ENCODE data around the gene ZNF446.

Gene ZNF446

GRCh38 chr19:58515259-58515658 is 39.1 kb downstream of the ZNF446 start:
- H3F3A ChIP-seq (ENCODE audit: insufficient read depth, low read length): no peaks in the 10 kb centered on the region
- no peaks in the 10 kb centered on the region for H3K9me3 ChIP-seq (ENCODE audit: low read length)
- H3K9ac ChIP-seq (ENCODE audit: low read length): peak overlapping the region; percentile 42
- H3K4me3 ChIP-seq (ENCODE audit: low read depth, low read length, poor library complexity, severe bottlenecking): peak overlapping the region; percentile 89
- H3K9me2 ChIP-seq (ENCODE audit: low read depth, low read length): no peaks in the 10 kb centered on the region
- TF ChIP-seq EZH2 (IDR thresholded peaks at IDR 0.05; ENCODE audit: borderline replicate concordance, low read length) (no peak), CTCF (IDR thresholded peaks at IDR 0.05; ENCODE audit: low read length) (no peak)
- H3K27me3 ChIP-seq (ENCODE audit: insufficient read depth, low read length): no peaks in the 10 kb centered on the region
- H3K36me3 ChIP-seq (ENCODE audit: insufficient read depth, low read length): peaks cover 9% of the 10 kb centered on the region; the same call in 1 of the 2 replicates
- peaks cover 5% of the 10 kb centered on the region; the same call in 1 of the 2 replicates for H3K79me2 ChIP-seq (ENCODE audit: insufficient read depth, low read length)
- H3K4me1 ChIP-seq (ENCODE audit: insufficient read depth, low read length, severe bottlenecking): peaks cover 46% of the 10 kb centered on the region
- H3K27ac ChIP-seq (ENCODE audit: low read depth, low read length, poor library complexity, severe bottlenecking): peak overlapping the region; percentile 74
- no peak overlapping the region for H2AFZ ChIP-seq (ENCODE audit: low read length)
- H4K20me1 ChIP-seq (ENCODE audit: insufficient read depth, low read length): no peaks in the 10 kb centered on the region
- H3K4me2 ChIP-seq (ENCODE audit: low read length): peak overlapping the region; percentile 87

DNA sequence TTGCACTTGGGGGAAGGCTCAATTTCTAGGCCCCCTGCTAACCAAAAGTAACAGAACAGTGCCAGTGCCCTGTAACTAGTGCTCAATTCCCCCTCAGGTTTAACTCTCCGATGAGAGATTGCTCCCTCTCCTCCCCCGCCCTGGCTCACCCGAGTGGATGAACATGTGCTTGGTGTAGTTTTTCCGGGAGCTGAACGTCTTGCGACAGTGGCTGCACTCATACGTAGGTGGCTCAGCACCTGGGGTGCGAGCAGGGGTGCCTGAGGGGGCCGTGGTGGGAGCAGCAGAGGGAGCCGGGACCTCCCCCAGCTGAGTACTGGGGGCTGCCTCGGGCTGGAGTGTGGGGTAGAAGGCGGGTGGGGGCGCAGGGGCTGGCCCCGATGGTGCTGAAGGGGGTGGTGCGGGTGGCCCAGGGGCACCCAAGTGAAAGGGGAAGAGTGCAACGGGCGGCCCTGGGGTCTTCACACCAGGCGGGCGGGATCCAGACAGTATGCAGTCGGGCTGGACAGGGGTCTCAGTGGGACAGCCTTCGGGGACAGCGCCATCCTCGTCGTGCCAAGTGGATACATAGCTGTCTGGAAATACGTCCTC is 40.2 kb downstream of the ZNF446 start:
- no peaks in the 10 kb centered on the region for H3F3A ChIP-seq (ENCODE audit: insufficient read depth, low read length)
- no peak overlapping the region for H2AFZ ChIP-seq (ENCODE audit: low read length)
- H3K4me2 ChIP-seq (ENCODE audit: low read length): peak overlapping the region; percentile 87
- H3K79me2 ChIP-seq (ENCODE audit: insufficient read depth, low read length): peaks cover 5% of the 10 kb centered on the region; the same call in 1 of the 2 replicates
- no peaks in the 10 kb centered on the region for H4K20me1 ChIP-seq (ENCODE audit: insufficient read depth, low read length)
- H3K4me3 ChIP-seq (ENCODE audit: low read depth, low read length, poor library complexity, severe bottlenecking): peak overlapping the region; percentile 89
- no peak for TF ChIP-seq CTCF (IDR thresholded peaks at IDR 0.05; ENCODE audit: low read length)
- no peak for TF ChIP-seq EZH2 (IDR thresholded peaks at IDR 0.05; ENCODE audit: borderline replicate concordance, low read length)
- H3K9ac ChIP-seq (ENCODE audit: low read length): peak overlapping the region; percentile 42; the same call in 1 of the 2 replicates
- peaks cover 9% of the 10 kb centered on the region; the same call in 1 of the 2 replicates for H3K36me3 ChIP-seq (ENCODE audit: insufficient read depth, low read length)
- peak overlapping the region; percentile 74 for H3K27ac ChIP-seq (ENCODE audit: low read depth, low read length, poor library complexity, severe bottlenecking)
- H3K9me3 ChIP-seq (ENCODE audit: low read length): no peaks in the 10 kb centered on the region
- H3K9me2 ChIP-seq (ENCODE audit: low read depth, low read length): no peaks in the 10 kb centered on the region
- H3K27me3 ChIP-seq (ENCODE audit: insufficient read depth, low read length): no peaks in the 10 kb centered on the region
- H3K4me1 ChIP-seq (ENCODE audit: insufficient read depth, low read length, severe bottlenecking): peaks cover 53% of the 10 kb centered on the region

DNA sequence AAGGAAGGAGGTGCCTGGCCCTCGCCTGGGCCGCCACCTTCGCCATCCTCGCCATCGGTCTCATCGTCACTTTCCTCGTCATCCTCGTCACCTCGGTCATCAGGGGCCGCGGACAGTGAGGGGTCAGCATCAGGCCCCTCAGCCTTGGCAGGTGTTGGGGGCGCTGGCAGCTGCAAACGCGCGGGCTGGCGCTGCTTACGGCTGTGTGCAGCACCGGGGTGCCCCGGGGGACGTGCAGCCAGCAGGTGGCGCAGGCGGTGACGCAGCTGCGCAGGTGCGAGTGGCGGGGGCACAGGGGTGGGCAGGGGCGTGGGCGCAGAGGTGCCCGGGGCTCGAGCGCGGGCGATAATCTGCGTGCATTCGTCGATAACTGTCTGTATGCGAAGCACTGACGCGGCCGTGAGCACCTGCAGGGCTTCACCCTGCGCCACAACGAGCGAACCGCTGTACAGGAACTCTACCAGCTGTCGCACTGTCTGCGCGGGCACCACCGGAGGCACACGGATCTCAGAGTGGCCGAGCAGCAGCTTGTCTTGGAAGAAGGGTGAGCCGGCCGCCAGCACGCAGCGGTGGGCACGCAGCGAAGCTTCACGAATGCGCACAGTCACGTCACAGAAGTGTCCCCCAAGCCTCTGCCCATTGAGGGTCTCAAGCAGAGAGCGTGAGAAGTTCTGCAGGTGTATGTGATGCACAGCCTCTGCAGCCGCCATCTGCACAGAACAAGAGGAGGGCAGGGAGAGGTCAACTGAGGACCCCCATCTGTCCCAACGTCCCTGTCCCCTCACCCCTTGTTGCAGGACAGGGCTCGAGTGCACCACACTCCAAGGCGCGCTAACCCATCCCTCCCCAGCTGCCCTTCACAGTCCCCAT is 41.0 kb downstream of the ZNF446 start:
- Histone ChIP-seq H3K27ac (ENCODE audit: low read depth, low read length, poor library complexity, severe bottlenecking) (no peak overlapping the region), H4K20me1 (ENCODE audit: insufficient read depth, low read length) (no peaks in the 10 kb centered on the region), H3K27me3 (ENCODE audit: insufficient read depth, low read length) (no peaks in the 10 kb centered on the region), H3K36me3 (ENCODE audit: insufficient read depth, low read length) (peaks cover 9% of the 10 kb centered on the region; the same call in 1 of the 2 replicates), H3K9me2 (ENCODE audit: low read depth, low read length) (no peaks in the 10 kb centered on the region), H3K4me1 (ENCODE audit: insufficient read depth, low read length, severe bottlenecking) (peaks cover 56% of the 10 kb centered on the region), H2AFZ (ENCODE audit: low read length) (no peak overlapping the region), H3F3A (ENCODE audit: insufficient read depth, low read length) (no peaks in the 10 kb centered on the region), H3K9ac (ENCODE audit: low read length) (no peak overlapping the region), H3K4me2 (ENCODE audit: low read length) (no peak overlapping the region), H3K4me3 (ENCODE audit: low read depth, low read length, poor library complexity, severe bottlenecking) (no peak overlapping the region), H3K79me2 (ENCODE audit: insufficient read depth, low read length) (peaks cover 5% of the 10 kb centered on the region; the same call in 1 of the 2 replicates), H3K9me3 (ENCODE audit: low read length) (no peaks in the 10 kb centered on the region)
- no peak for TF ChIP-seq EZH2 (IDR thresholded peaks at IDR 0.05; ENCODE audit: borderline replicate concordance, low read length)
- TF ChIP-seq CTCF (IDR thresholded peaks at IDR 0.05; ENCODE audit: low read length): peak; percentile 17; the same call in 1 of the 2 replicates

All from OCI-LY1 (cell line).